GM21515 (cell line): ENCODE measurements around the gene ANKRD60.

Experiments
- ATAC-seq: cut with Tn5 transposase; IDR thresholded peaks from one replicate; pipeline ENCODE4 v1.9.1; 2021; ENCODE audit not compliant: unreplicated experiment

Gene ANKRD60

GRCh38 chr20:58167759-58168158, 60.7 kb downstream of the ANKRD60 start:
- no peak for ATAC-seq
